Measurements from ENCODE around the gene CYYR1.

Gene CYYR1

DNA sequence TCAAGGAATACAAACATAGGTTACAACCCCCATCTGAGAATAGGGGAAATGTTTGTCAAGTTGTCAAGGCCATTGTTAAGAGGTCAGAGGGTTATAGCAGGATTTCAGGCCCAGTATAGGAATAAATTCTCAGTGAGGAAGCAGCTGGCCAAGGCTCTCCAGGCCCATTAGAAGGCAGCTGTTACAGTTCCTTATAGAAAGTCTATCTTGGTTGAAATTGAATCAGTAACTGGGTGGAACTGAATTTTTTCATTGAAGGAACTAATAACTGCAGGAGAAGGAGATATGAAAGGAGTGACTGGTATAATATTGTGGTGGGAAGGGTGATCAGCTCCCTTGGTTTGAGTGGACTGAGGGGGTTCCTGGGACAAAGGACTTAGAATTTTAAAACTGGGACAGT, 134.1 kb downstream of the CYYR1 start:
- DNase-seq (ENCODE audit: low read depth): no peak
- no peak overlapping the region for H3K4me3 ChIP-seq (replicated peaks; ENCODE audit: low read depth, low read length)
- no peak for TF ChIP-seq CTCF (IDR thresholded peaks at IDR 0.05; ENCODE audit: low read length, missing control alignments)

GRCh38 chr21:26437326-26438009, 135.6 kb downstream of the CYYR1 start:
- no peak for TF ChIP-seq CTCF (IDR thresholded peaks at IDR 0.05; ENCODE audit: low read length, missing control alignments)
- DNase-seq (ENCODE audit: low read depth): peak; percentile 28
- H3K4me3 ChIP-seq (replicated peaks; ENCODE audit: low read depth, low read length): no peak overlapping the region

DNA sequence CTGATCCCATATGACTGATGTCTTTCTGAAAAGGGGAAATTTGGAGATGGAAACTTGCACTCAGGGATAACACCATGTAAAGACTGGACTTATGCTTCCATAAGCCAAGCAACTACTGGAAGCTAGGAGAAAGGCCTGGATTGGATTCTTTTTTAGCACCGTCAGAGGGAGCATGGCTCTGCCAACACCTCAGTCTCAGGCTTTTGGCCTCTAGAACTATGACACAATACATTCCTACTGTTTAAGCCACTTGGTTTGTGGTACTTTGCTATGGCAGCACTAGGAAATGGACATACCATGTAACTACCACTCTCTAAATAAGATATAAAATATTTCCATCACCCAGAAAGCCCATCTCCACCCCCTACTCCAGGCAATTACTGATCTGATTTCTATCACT, 139.7 kb downstream of the CYYR1 start:
- H3K4me3 ChIP-seq (replicated peaks; ENCODE audit: low read depth, low read length): no peak overlapping the region
- TF ChIP-seq CTCF (IDR thresholded peaks at IDR 0.05; ENCODE audit: low read length, missing control alignments): no peak
- DNase-seq (ENCODE audit: low read depth): no peak

DNA sequence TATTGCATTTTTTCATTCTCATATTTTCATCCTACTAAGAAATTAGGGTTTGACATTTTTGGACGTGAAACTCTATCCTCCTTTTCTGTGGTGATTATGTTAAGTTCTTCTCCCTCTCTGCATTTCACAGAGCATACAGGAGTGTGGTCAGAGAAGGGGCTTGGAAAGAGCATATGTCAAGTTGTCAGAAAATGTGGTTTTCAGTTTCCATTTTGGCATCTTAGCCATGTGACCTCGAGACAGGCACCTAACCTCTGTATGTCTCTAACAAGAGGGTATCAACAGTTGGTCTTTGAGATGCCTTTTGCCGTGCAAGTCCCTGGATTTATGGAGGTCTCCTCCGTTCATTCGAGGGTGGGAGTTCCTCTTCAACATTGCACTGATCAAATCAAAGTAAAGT, 140.7 kb downstream of the CYYR1 start:
- DNase-seq (ENCODE audit: low read depth): no peak
- TF ChIP-seq CTCF (IDR thresholded peaks at IDR 0.05; ENCODE audit: low read length, missing control alignments): no peak
- H3K4me3 ChIP-seq (replicated peaks; ENCODE audit: low read depth, low read length): no peak overlapping the region

GRCh38 chr21:26425576-26425975, 147.5 kb downstream of the CYYR1 start:
- no peak overlapping the region for H3K4me3 ChIP-seq (replicated peaks; ENCODE audit: low read depth, low read length)
- DNase-seq (ENCODE audit: low read depth): no peak
- TF ChIP-seq CTCF (IDR thresholded peaks at IDR 0.05; ENCODE audit: low read length, missing control alignments): no peak

DNA sequence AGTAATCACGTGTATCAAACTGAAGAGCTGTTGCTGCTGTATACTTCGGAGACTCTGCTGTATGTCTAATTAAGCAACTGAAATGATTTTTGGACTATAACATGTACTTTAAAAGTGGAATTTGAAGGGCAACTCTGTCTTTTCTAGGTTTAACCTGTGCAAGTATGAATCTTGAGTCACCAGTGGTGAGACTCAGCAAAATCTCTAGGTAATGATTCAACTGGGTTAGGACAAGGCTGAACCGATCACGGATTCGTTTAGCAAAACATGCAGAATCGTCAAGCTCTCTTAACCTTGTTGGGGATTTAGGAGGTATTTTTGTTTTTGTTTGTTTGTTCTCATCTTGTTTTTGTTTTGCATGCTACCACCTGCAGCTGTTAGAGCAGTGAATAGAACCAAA, 149.6 kb downstream of the CYYR1 start:
- no peak for DNase-seq (ENCODE audit: low read depth)
- H3K4me3 ChIP-seq (replicated peaks; ENCODE audit: low read depth, low read length): no peak overlapping the region
- TF ChIP-seq CTCF (IDR thresholded peaks at IDR 0.05; ENCODE audit: low read length, missing control alignments): no peak

- DNase-seq (ENCODE audit: low read depth): no peak
- no peak overlapping the region for H3K4me3 ChIP-seq (replicated peaks; ENCODE audit: low read depth, low read length)
- no peak for TF ChIP-seq CTCF (IDR thresholded peaks at IDR 0.05; ENCODE audit: low read length, missing control alignments)
These were observed 150.4 kb downstream of the CYYR1 start for GRCh38 chr21:26422706-26423105.
